ENCODE data around the gene CYSRT1. TPM values are rescaled to one million over a fixed set of nuclear protein-coding genes. Genes with fewer than 3 reads are reported as not detected.

The CYSRT1 gene
- total RNA-seq, 1 donor from 2014 or later = 2.1 TPM

DNA sequence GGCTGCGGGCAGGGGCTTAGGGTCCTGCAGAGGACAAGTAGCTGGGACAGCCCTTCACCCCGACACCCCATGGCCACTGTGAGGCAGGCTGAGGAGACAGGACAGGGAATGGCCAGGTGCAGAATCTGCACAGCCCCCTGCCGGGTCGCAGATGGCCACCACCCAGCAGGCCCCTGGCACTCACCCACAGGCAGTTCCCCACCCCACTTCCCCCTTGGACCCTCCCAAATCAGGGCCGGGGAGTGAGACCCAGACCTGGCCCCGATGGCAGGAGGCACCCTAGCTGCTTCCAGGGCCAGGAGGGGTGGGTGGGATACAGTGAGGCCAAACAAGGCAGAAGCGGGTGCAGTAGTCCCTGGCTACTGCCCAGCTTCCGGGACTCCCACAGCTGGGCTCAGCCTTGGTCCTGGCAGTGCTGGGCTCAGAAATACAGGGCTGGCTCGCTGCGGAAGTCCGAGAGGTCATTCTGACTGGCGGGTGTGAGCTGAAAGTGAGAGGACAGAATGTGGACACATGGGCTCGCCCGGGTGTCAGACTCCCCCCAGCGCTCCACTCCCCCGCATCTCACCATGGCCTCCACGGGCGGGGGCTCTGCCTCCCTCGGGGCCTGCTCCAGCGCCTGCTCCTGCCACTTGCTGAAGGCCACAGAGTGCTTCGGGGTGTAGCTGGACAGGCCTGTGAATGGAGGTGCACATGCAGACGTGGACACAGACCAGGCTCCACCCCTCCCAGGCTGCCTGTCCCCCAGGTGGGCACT, 33.1 kb upstream of the CYSRT1 start:
- H3K36me3 ChIP-seq (ENCODE audit: control insufficient read depth, insufficient read depth, low read length) = no peaks in the 10 kb centered on the region
- H3K27me3 ChIP-seq (ENCODE audit: control insufficient read depth, insufficient read depth, low read length) = no peaks in the 10 kb centered on the region
- DNase-seq (ENCODE audit: low read depth) = no peak
- no peak overlapping the region for H3K4me3 ChIP-seq (ENCODE audit: low read depth, low read length)
- TF ChIP-seq, protein P1, sequence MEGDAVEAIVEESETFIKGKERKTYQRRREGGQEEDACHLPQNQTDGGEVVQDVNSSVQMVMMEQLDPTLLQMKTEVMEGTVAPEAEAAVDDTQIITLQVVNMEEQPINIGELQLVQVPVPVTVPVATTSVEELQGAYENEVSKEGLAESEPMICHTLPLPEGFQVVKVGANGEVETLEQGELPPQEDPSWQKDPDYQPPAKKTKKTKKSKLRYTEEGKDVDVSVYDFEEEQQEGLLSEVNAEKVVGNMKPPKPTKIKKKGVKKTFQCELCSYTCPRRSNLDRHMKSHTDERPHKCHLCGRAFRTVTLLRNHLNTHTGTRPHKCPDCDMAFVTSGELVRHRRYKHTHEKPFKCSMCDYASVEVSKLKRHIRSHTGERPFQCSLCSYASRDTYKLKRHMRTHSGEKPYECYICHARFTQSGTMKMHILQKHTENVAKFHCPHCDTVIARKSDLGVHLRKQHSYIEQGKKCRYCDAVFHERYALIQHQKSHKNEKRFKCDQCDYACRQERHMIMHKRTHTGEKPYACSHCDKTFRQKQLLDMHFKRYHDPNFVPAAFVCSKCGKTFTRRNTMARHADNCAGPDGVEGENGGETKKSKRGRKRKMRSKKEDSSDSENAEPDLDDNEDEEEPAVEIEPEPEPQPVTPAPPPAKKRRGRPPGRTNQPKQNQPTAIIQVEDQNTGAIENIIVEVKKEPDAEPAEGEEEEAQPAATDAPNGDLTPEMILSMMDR (IDR thresholded peaks at IDR 0.05; ENCODE audit: insufficient read depth, low read length, poor library complexity, severe bottlenecking) = no peak

DNA sequence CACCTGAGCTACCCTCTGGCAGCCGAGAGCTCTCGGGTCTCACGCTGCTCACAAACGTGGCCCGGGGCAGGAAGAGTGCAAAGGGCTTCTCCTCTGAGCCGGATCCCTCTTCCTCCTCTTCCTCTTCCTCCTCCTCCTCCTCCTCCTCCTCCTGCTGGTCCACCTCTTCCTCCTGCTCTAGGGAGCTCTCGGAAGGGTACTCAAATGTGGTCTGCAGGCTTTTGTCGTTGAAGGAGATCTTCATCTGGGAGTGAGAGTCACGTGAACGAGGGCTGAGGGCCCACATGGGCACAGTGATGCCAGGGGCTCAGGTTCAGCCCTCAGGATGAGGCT, 32.6 kb upstream of the CYSRT1 start:
- H3K27me3 ChIP-seq (ENCODE audit: control insufficient read depth, insufficient read depth, low read length) = no peaks in the 10 kb centered on the region

DNA sequence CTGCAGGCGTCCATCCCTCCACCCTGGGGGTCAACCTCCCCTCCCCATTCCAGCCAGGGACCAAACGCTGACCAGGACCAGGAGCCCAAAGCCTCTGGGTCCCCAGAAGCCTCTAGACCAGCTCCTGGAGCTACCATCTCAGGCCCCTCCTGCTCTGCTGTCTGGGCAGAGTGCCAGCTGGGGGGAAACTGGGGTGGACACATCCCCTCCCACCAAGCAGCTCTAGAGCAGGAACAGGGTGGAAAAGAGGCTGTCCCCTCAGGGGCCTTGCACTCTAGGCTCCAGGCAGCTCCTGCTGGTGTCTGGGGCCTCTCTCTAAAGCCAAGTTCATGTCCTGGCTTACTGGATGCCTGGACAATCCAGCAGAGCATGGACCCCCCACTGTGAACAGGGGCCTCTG, 32.1 kb upstream of the CYSRT1 start:
- Histone ChIP-seq H3K4me3 (ENCODE audit: low read depth, low read length) (no peak overlapping the region), H3K36me3 (ENCODE audit: control insufficient read depth, insufficient read depth, low read length) (no peaks in the 10 kb centered on the region), H3K27me3 (ENCODE audit: control insufficient read depth, insufficient read depth, low read length) (no peaks in the 10 kb centered on the region)
- TF ChIP-seq, protein P1 (IDR thresholded peaks at IDR 0.05; ENCODE audit: insufficient read depth, low read length, poor library complexity, severe bottlenecking) = no peak
- DNase-seq (ENCODE audit: low read depth) = no peak

More for the DNA sequence above, 32.6 kb upstream of the CYSRT1 start:
- no peak for DNase-seq (ENCODE audit: low read depth)
- Histone ChIP-seq H3K4me3 (ENCODE audit: low read depth, low read length) (no peak overlapping the region), H3K36me3 (ENCODE audit: control insufficient read depth, insufficient read depth, low read length) (no peaks in the 10 kb centered on the region)
- TF ChIP-seq, protein P1 (IDR thresholded peaks at IDR 0.05; ENCODE audit: insufficient read depth, low read length, poor library complexity, severe bottlenecking) = no peak

DNA sequence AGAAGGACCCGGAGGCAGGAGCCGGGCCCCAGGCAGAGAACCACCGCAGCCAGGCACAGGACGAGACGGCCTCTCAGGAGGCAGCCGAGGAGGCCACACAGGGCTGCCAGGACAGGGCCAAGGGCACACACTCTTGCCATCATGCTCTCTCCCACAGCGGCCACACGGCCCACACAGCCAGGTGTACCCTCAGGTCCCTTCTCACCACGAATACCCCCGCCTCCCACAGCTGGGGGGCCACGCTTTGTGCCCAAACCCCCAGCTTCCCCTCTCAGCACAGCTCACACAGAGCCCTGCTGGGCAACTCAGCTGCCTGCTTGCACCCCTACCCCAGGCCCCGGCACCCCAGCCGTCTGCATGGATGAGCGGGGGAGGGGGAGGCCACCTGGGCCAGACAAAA, 31.2 kb upstream of the CYSRT1 start:
- no peak for DNase-seq (ENCODE audit: low read depth)
- H3K36me3 ChIP-seq (ENCODE audit: control insufficient read depth, insufficient read depth, low read length) = no peaks in the 10 kb centered on the region
- TF ChIP-seq, protein P1 (IDR thresholded peaks at IDR 0.05; ENCODE audit: insufficient read depth, low read length, poor library complexity, severe bottlenecking) = no peak
- H3K27me3 ChIP-seq (ENCODE audit: control insufficient read depth, insufficient read depth, low read length) = no peaks in the 10 kb centered on the region
- no peak overlapping the region for H3K4me3 ChIP-seq (ENCODE audit: low read depth, low read length)

DNA sequence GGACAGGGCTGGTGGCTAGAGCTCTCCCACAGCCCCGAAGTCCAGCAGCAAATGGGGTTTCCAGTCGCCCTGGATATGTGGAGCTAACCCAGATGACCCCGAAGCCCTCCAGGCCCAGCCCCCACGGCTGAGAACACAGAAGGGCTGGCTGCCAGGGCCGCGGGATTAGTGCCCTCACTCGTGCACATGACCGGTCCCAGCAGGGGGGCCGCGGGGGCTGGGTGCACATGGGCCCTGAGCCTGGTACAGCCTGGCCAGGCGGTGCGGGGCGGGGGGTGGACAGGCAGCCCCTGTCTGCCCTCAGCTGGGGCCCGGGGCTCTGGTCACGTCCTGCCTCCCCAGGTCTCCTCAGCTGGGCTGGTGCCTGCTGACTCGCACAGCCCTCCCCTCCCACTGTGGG, 30.6 kb upstream of the CYSRT1 start:
- DNase-seq (ENCODE audit: low read depth) = no peak
- H3K4me3 ChIP-seq (ENCODE audit: low read depth, low read length) = no peak overlapping the region
- no peaks in the 10 kb centered on the region for H3K27me3 ChIP-seq (ENCODE audit: control insufficient read depth, insufficient read depth, low read length)
- no peaks in the 10 kb centered on the region for H3K36me3 ChIP-seq (ENCODE audit: control insufficient read depth, insufficient read depth, low read length)
- TF ChIP-seq, protein P1 (IDR thresholded peaks at IDR 0.05; ENCODE audit: insufficient read depth, low read length, poor library complexity, severe bottlenecking) = no peak

DNA sequence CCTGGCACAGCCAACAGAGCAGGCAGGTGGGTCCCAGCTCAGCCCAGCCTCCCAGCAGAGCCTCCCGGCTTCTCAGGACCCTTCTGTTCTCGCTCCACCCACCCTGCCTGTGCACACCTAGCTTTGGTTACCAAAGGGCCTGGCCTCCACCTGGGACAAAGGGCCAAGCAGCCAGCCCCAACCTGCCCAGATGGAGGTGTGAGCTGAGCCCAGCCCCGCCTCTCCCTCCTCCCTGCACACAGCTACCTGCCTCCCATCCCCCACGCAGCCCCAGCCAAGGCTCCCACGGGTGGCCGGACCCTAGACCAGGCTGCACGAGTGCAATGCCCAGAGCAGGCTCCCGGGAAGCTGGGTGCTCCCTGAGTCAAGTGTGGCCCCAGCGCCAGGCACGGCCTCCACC, 30.1 kb upstream of the CYSRT1 start:
- no peaks in the 10 kb centered on the region for H3K36me3 ChIP-seq (ENCODE audit: control insufficient read depth, insufficient read depth, low read length)
- TF ChIP-seq, protein P1 (IDR thresholded peaks at IDR 0.05; ENCODE audit: insufficient read depth, low read length, poor library complexity, severe bottlenecking) = no peak
- H3K4me3 ChIP-seq (ENCODE audit: low read depth, low read length) = no peak overlapping the region
- no peaks in the 10 kb centered on the region for H3K27me3 ChIP-seq (ENCODE audit: control insufficient read depth, insufficient read depth, low read length)
- DNase-seq (ENCODE audit: low read depth) = no peak

Measured in kidney epithelial cell (primary cell).